ENCODE measurements around the gene RPS15. TPM values are rescaled to one million over a fixed set of nuclear protein-coding genes. Genes with fewer than 3 reads are reported as not detected.

RPS15 gene
- total and polyA plus RNA-seq, 2 donors (not counting 3 experiments of a cell fraction or from before 2014, with no cell fraction given) = 1,260 to 3,270 TPM

DNA sequence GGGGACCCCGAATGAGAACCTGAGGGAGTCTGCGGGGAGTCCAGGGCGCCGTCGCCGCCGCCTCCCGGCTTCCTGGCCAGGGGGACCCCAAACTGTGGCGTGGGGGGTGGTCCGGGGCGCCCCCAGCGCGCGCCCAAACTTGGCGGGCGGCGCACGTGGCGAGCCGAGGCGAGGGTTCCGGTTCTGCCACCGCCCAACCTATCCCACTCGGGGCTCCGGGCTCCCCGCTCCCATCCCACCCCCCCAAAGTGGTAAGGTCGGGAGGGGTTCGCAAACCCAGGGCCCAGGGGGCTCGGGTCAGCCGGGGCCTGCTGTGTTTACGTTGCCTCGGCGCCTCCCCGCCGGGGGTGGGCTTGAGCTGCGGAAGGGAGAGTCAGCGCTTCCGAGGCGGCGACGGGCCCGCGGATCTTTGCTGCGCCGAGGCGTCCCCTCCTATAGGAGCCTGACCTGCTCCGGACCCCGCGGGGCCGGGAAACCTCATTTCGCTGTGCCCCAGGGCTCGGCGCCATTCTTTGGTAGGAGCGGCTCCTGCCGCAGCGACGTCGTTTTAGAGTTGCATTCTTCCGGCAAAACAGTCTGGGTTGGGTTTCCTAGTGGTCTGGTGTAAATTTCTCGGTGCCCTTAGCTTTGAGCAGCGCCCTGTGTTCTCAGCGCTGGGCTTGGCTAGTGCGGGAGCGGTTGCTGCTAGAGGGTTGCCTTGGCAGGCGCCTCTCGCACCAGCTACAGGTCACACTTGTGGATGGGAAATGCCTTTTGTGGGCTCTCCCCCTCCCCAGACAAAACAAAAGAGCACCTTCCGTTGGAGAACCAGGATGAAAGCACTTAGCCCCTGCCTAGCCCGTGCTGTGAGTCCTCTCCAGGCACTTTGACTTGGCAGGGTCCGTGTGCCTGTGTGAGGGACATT, 29.6 kb upstream of the RPS15 start:
- no peaks in the 10 kb centered on the region for H3K27me3 ChIP-seq (ENCODE audit: control insufficient read depth in 2 of 2, insufficient read depth in 2 of 2, low read length in 2 of 2)
- peak overlapping the region; percentile 92 for H3K27ac ChIP-seq (ENCODE audit: insufficient read depth, low read depth, low read length)
- dilution Hi-C loops (cut with MboI; ENCODE audit: extremely low pct_ligation_motif_present, low sequenced_read_pairs) (no loop called here), intact Hi-C loops (cut with micrococcal nuclease) (loop anchor here (10.0 kb wide), 1 partner anchor 186 kb away; the partner anchor contains the start of gene MBD3)
- BruUV-seq (replicated peaks) = TSS peak; percentile 62
- no peaks in the 10 kb centered on the region for H3K9me1 ChIP-seq (replicated peaks; ENCODE audit: control insufficient read depth, extremely low read depth, insufficient read depth, low read length)
- H3K4me2 ChIP-seq (ENCODE audit: insufficient read depth, low read length) = peak overlapping the region; percentile 77
- H3K4me1 ChIP-seq (ENCODE audit: control insufficient read depth, extremely low read depth, insufficient read depth, low read length) = peaks cover 26% of the 10 kb centered on the region
- H4K20me1 ChIP-seq (replicated peaks; ENCODE audit: control insufficient read depth, extremely low read depth, insufficient read depth, low read length) = no peaks in the 10 kb centered on the region
- ChIA-PET CTCF (interaction anchor here (0.8 kb wide), 1 partner anchor 93 kb away, joined by 3 read pairs; no protein-coding TSS in a partner anchor), POLR2A (interaction anchor here (0.7 kb wide), 1 partner anchor 52 kb away, joined by 10 read pairs; no protein-coding TSS in a partner anchor)
- no peak for TF ChIP-seq EZH2 (IDR thresholded peaks at IDR 0.05; ENCODE audit: borderline replicate concordance, low read depth, low read length, severe bottlenecking)
- peak; percentile 53 for TF ChIP-seq POLR2AphosphoS5 (IDR thresholded peaks at IDR 0.05; ENCODE audit: insufficient read depth, low read depth, low read length)
- TF ChIP-seq POLR2A (IDR thresholded peaks at IDR 0.05; ENCODE audit: low read depth, low read length) = peak; percentile 71
- TF ChIP-seq, protein P1, sequence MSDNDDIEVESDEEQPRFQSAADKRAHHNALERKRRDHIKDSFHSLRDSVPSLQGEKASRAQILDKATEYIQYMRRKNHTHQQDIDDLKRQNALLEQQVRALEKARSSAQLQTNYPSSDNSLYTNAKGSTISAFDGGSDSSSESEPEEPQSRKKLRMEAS (IDR thresholded peaks at IDR 0.05; ENCODE audit: insufficient read depth, insufficient read length) = no peak
- TF ChIP-seq FOS (IDR thresholded peaks at IDR 0.05; ENCODE audit: borderline replicate concordance, insufficient read depth, low read length) = no peak
- TF ChIP-seq, protein P2, sequence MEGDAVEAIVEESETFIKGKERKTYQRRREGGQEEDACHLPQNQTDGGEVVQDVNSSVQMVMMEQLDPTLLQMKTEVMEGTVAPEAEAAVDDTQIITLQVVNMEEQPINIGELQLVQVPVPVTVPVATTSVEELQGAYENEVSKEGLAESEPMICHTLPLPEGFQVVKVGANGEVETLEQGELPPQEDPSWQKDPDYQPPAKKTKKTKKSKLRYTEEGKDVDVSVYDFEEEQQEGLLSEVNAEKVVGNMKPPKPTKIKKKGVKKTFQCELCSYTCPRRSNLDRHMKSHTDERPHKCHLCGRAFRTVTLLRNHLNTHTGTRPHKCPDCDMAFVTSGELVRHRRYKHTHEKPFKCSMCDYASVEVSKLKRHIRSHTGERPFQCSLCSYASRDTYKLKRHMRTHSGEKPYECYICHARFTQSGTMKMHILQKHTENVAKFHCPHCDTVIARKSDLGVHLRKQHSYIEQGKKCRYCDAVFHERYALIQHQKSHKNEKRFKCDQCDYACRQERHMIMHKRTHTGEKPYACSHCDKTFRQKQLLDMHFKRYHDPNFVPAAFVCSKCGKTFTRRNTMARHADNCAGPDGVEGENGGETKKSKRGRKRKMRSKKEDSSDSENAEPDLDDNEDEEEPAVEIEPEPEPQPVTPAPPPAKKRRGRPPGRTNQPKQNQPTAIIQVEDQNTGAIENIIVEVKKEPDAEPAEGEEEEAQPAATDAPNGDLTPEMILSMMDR (IDR thresholded peaks at IDR 0.05; ENCODE audit: extremely low read depth in 1 of 2, insufficient read depth in 1 of 2, low read depth in 1 of 2, low read length in 2 of 2) = no peak
- peak overlapping the region; percentile 57 to 93 (median 82) for H3K4me3 ChIP-seq (replicated peaks in 1 of 3; ENCODE audit: insufficient read depth in 1 of 3, low read depth in 1 of 3, low read length in 3 of 3)
- H3K79me2 ChIP-seq (ENCODE audit: control insufficient read depth, insufficient read depth, low read length) = peaks cover 60% of the 10 kb centered on the region
- peak overlapping the region; percentile 98 for H3K9ac ChIP-seq (replicated peaks; ENCODE audit: extremely low read depth, insufficient read depth, low read length)
- H3K9me3 ChIP-seq (replicated peaks; ENCODE audit: control insufficient read depth, insufficient read depth, low read length) = no peaks in the 10 kb centered on the region
- H3K36me3 ChIP-seq (ENCODE audit: control insufficient read depth in 2 of 2, extremely low read depth in 1 of 2, insufficient read depth in 2 of 2, low read length in 2 of 2) = peaks cover 0 to 6% of the 10 kb centered on the region in 2 experiments
- FAIRE-seq (peak; percentile 89), DNase-seq (ENCODE audit: low read depth, low spot score) (peak; percentile 73)
- H2AFZ ChIP-seq (ENCODE audit: low read depth, low read length) = no peak overlapping the region
